Inflammatory macrophage treated with lipopolysaccharide for 1 hour (primary cell): ENCODE data around the gene SHROOM2.
"Not testable (repeated sequence)": the region's sequence is repeated elsewhere in the genome, so short reads cannot be mapped to it uniquely, and the experiment has no call there.

Experiments used
- DNase-seq, 2 donors: peaks; one replicate each; pipeline ENCODE4 v3.0.0-alpha.2; 2020 to 2022

Gene SHROOM2

GRCh38 chrX:9842541-9842940, 56.3 kb downstream of the SHROOM2 start:
- DNase-seq = no peak

GRCh38 chrX:9844936-9845577, 58.8 kb downstream of the SHROOM2 start:
- DNase-seq = no peak

- no peak for DNase-seq
These were observed 59.3 kb downstream of the SHROOM2 start for GRCh38 chrX:9845578-9845952.

- DNase-seq = no peak
These were observed 60.4 kb downstream of the SHROOM2 start for GRCh38 chrX:9846631-9847030.

- DNase-seq = no peak
These were observed 60.8 kb downstream of the SHROOM2 start for GRCh38 chrX:9847071-9847470.

GRCh38 chrX:9848718-9849479, 62.7 kb downstream of the SHROOM2 start:
- no peak for DNase-seq

GRCh38 chrX:9851890-9852289, 65.7 kb downstream of the SHROOM2 start:
- no peak for DNase-seq

GRCh38 chrX:9853307-9853706, 67.1 kb downstream of the SHROOM2 start:
- no peak for DNase-seq

GRCh38 chrX:9855561-9856283, 69.5 kb downstream of the SHROOM2 start:
- DNase-seq = no peak

- no peak for DNase-seq
These were observed 70.4 kb downstream of the SHROOM2 start for GRCh38 chrX:9856588-9856987.

- no peak for DNase-seq
These were observed 71.6 kb downstream of the SHROOM2 start for GRCh38 chrX:9857575-9858474.

GRCh38 chrX:9858684-9859083, 72.5 kb downstream of the SHROOM2 start:
- not testable (repeated sequence) for DNase-seq

GRCh38 chrX:9859711-9860555, 73.7 kb downstream of the SHROOM2 start:
- no peak for DNase-seq

GRCh38 chrX:9860826-9861225, 74.6 kb downstream of the SHROOM2 start:
- no peak for DNase-seq

GRCh38 chrX:9861711-9862110, 75.5 kb downstream of the SHROOM2 start:
- DNase-seq = no peak

GRCh38 chrX:9862525-9862924, 76.3 kb downstream of the SHROOM2 start:
- DNase-seq = no peak

- no peak for DNase-seq
These were observed 76.7 kb downstream of the SHROOM2 start for GRCh38 chrX:9862953-9863352.

GRCh38 chrX:9864011-9864410, 77.8 kb downstream of the SHROOM2 start:
- no peak for DNase-seq

GRCh38 chrX:9865804-9866472, 79.7 kb downstream of the SHROOM2 start:
- DNase-seq = no peak

GRCh38 chrX:9866633-9867032, 80.4 kb downstream of the SHROOM2 start:
- no peak for DNase-seq

- DNase-seq = no peak
These were observed 81.0 kb downstream of the SHROOM2 start for GRCh38 chrX:9867226-9867625.
